Measurements from ENCODE around the gene BCL7C. TPM values are rescaled to one million over a fixed set of nuclear protein-coding genes. Genes with fewer than 3 reads are reported as not detected.

The BCL7C gene
- total and polyA plus RNA-seq, 2 of the 13 experiments (the other 11 are each of a cell fraction or from before 2014, with no cell fraction given), result 17.7 to 33.8 TPM

- TF ChIP-seq SMC3 (IDR thresholded peaks at IDR 0.05; ENCODE audit: low read length) (no peak; the same call in 1 of the 2 replicates), REL (CRISPR knock-in tag; conservative IDR thresholded peaks at IDR 0.05) (no peak), ZNF740 (CRISPR knock-in tag; IDR thresholded peaks at IDR 0.05) (peak; percentile 95), FOXA1 (IDR thresholded peaks at IDR 0.05) (no peak), FOXA1 (CRISPR knock-in tag; IDR thresholded peaks at IDR 0.05) (no peak), MAZ (IDR thresholded peaks at IDR 0.05; ENCODE audit: borderline replicate concordance, low read depth, low read length) (0 out of 2 replicates have a peak, but pooled peaks have one; percentile 12), MAZ (CRISPR knock-in tag; IDR thresholded peaks at IDR 0.05; ENCODE audit: low read depth) (0 out of 2 replicates have a peak, but pooled peaks have one; percentile 50), IRF9 (CRISPR knock-in tag; IDR thresholded peaks at IDR 0.05; ENCODE audit: borderline replicate concordance) (peak; percentile 47; the same call in 1 of the 2 replicates), MEF2D (CRISPR knock-in tag; IDR thresholded peaks at IDR 0.05) (no peak; the same call in 1 of the 2 replicates), KDM4B (CRISPR knock-in tag; IDR thresholded peaks at IDR 0.05) (no peak), BRCA1 (CRISPR knock-in tag; IDR thresholded peaks at IDR 0.05) (no peak), ZNF264 (CRISPR knock-in tag; IDR thresholded peaks at IDR 0.05) (no peak), SNAPC2 (CRISPR knock-in tag; IDR thresholded peaks at IDR 0.05) (no peak), HOXA7 (CRISPR knock-in tag; IDR thresholded peaks at IDR 0.05) (no peak), TCF12 (IDR thresholded peaks at IDR 0.05) (no peak), TCF12 (CRISPR knock-in tag; IDR thresholded peaks at IDR 0.05) (no peak), ZNF136 (CRISPR knock-in tag; IDR thresholded peaks at IDR 0.05; ENCODE audit: low read depth) (no peak), TRAFD1 (CRISPR knock-in tag; IDR thresholded peaks at IDR 0.05; ENCODE audit: borderline replicate concordance) (no peak; the same call in 1 of the 2 replicates), MAF1 (CRISPR knock-in tag; IDR thresholded peaks at IDR 0.05; ENCODE audit: borderline replicate concordance) (no peak), NFAT5 (CRISPR knock-in tag; IDR thresholded peaks at IDR 0.05) (no peak), ZNF747 (CRISPR knock-in tag; IDR thresholded peaks at IDR 0.05; ENCODE audit: borderline replicate concordance) (0 out of 2 replicates have a peak, but pooled peaks have one; percentile 30), HOXD1 (CRISPR knock-in tag; IDR thresholded peaks at IDR 0.05) (no peak)
These were observed 47.9 kb upstream of the BCL7C start (continued) for GRCh38 chr16:30941600-30942425.

Data from HepG2 (cell line).